K562 (cell line): ENCODE results near the gene GNS. TPM values are rescaled to one million over a fixed set of nuclear protein-coding genes. Genes with fewer than 3 reads are reported as not detected.

Experiments used
- ATAC-seq: fragments of 200-7000 bp; cut with Tn5 transposase; 3 replicates; pipeline ENCODE4 v1.9.1; 2020; ENCODE audit warnings: moderate library complexity
- BruUV-seq: library from RNA; stranded (reverse); fragments of 400-500 nt; replicated peaks from 2 replicates; lab custom pipeline; 2021; lab: Mats Ljungman, UMichigan
- CTCF ChIA-PET: fragments of 300-600 bp; formaldehyde crosslinking; extraction: SDS; loops from one replicate; lab custom pipeline; 2021; ENCODE audit warnings: low intra/inter-chr PET ratio; lab: Yijun Ruan, JAX
- POLR2A ChIA-PET: fragments of 300-600, 350-650 bp; sonication (Branson Sonifier 250); formaldehyde crosslinking; extraction: SDS; loops from one replicate; lab custom pipeline; 2021; ENCODE audit warnings: antibody characterized with exemption, inconsistent platforms; lab: Yijun Ruan, JAX
- DNase-seq, 4 experiments: peaks; one replicate each; pipeline versions ENCODE4 v3.0.0 to v3.0.0-alpha.2; 2011 to 2018; ENCODE audit warnings: low spot score in 3 of 4, mixed read lengths in 3 of 4; ENCODE audit errors: extremely low read depth in 1 of 4
- FAIRE-seq: peaks from 2 replicates; lab custom pipeline; 2011; peaks lifted over from hg19 to GRCh38; lab: Jason Lieb, UNC
- H2AFZ ChIP-seq: 2 replicates; pipeline ENCODE4 v1.6.0; 2011; ENCODE audit warnings: low read depth, low read length, control low read depth, inconsistent platforms
- H3K27ac ChIP-seq: fragments of 200-600 bp; 3 replicates; pipeline ENCODE4 v1.8.0; 2011; ENCODE audit warnings: low read depth, mild to moderate bottlenecking, control low read depth, inconsistent platforms, low read length, moderate library complexity, mixed read lengths; ENCODE audit errors: extremely low read depth
- H3K27me3 ChIP-seq, 2 experiments: fragments of 300-600 bp in 1 of 2; 2 replicates in 1 of 2; 3 replicates in 1 of 2; pipeline versions ENCODE4 v1.6.0 to v1.8.0; 2011; ENCODE audit warnings: inconsistent platforms in 2 of 2, low read length in 2 of 2, mild to moderate bottlenecking in 1 of 2, mixed read lengths in 1 of 2, moderate library complexity in 1 of 2; ENCODE audit not compliant: control insufficient read depth in 2 of 2, insufficient read depth in 2 of 2
- H3K36me3 ChIP-seq: fragments of 300-600 bp; 3 replicates; pipeline ENCODE4 v1.8.0; 2011; ENCODE audit warnings: mild to moderate bottlenecking, low read length, inconsistent platforms; ENCODE audit not compliant: control insufficient read depth, insufficient read depth
- H3K4me1 ChIP-seq, 2 experiments: fragments of 200-600 bp in 1 of 2; replicated peaks in 1 of 2; 2 replicates in 1 of 2; 3 replicates in 1 of 2; pipeline versions ENCODE4 v1.5.1 to v1.8.0; 2011; ENCODE audit warnings: inconsistent platforms in 2 of 2, low read length in 2 of 2, mild to moderate bottlenecking in 1 of 2, mixed read lengths in 1 of 2, moderate library complexity in 1 of 2; ENCODE audit not compliant: control insufficient read depth in 2 of 2, insufficient read depth in 2 of 2
- H3K4me2 ChIP-seq: 2 replicates; pipeline ENCODE4 v1.6.1; 2011; ENCODE audit warnings: low read length, control low read depth, inconsistent platforms, mixed read lengths; ENCODE audit not compliant: insufficient read depth
- H3K4me3 ChIP-seq: fragments of 200-600 bp; sonication (generic), shearing (Covaris generic); 2 replicates; pipeline ENCODE4 v1.5.1; 2016; ENCODE audit warnings: control low read depth, inconsistent platforms
- H3K79me2 ChIP-seq: fragments of 200-600 bp; 3 replicates; pipeline ENCODE4 v1.8.0; 2011; ENCODE audit warnings: low read length, inconsistent platforms; ENCODE audit not compliant: control insufficient read depth, insufficient read depth
- H3K9ac ChIP-seq, 2 experiments: 2 replicates each; pipeline versions ENCODE4 v1.6.0 to v1.6.1; 2011; ENCODE audit warnings: low read depth in 2 of 2, low read length in 2 of 2, control low read depth in 1 of 2, inconsistent platforms in 1 of 2, mild to moderate bottlenecking in 1 of 2, mixed read lengths in 1 of 2; ENCODE audit not compliant: insufficient read depth in 1 of 2
- H3K9me1 ChIP-seq: one replicate; pipeline ENCODE4 v1.6.0; 2011; ENCODE audit warnings: inconsistent platforms, mild to moderate bottlenecking, low read length, moderate library complexity; ENCODE audit not compliant: control insufficient read depth, insufficient read depth
- H3K9me3 ChIP-seq: replicated peaks from 2 replicates; pipeline ENCODE4 v1.5.1; 2011; ENCODE audit warnings: low read depth, low read length, inconsistent platforms; ENCODE audit not compliant: control insufficient read depth, insufficient read depth
- H4K20me1 ChIP-seq: replicated peaks from 2 replicates; pipeline ENCODE4 v1.6.1; 2011; ENCODE audit warnings: low read length, inconsistent platforms, mixed read lengths; ENCODE audit not compliant: control insufficient read depth, insufficient read depth
- CBX2 ChIP-seq: fragments of 200-600 bp; sonication (generic); IDR thresholded peaks from one replicate; pipeline ENCODE4 v1.6.1; 2012; ENCODE audit warnings: mild to moderate bottlenecking, low read length, inconsistent platforms; ENCODE audit not compliant: insufficient read depth, poor library complexity, severe bottlenecking
- EHMT2 ChIP-seq: fragments of 450-650 bp; IDR thresholded peaks from 2 replicates; pipeline ENCODE4 v1.6.1; 2018; ENCODE audit warnings: antibody characterized with exemption
- EP400 ChIP-seq: fragments of 450-650 bp; IDR thresholded peaks from 2 replicates; pipeline ENCODE4 v1.6.1; 2017; ENCODE audit warnings: antibody characterized with exemption, mild to moderate bottlenecking, moderate library complexity
- FOXA1 ChIP-seq: fragments of 450-650 bp; IDR thresholded peaks from 2 replicates; pipeline ENCODE4 v1.6.1; 2016; ENCODE audit warnings: mild to moderate bottlenecking, borderline replicate concordance
- NCOA1 ChIP-seq: fragments of 450-650 bp; IDR thresholded peaks from 2 replicates; pipeline ENCODE4 v1.6.1; 2016; ENCODE audit warnings: low read depth
- RBM25 ChIP-seq: fragments of 200-400 bp; formaldehyde crosslinking; IDR thresholded peaks from 2 replicates; pipeline ENCODE4 v1.6.1; 2018; ENCODE audit warnings: low read length, low read depth, moderate library complexity; ENCODE audit not compliant: severe bottlenecking
- SIX5 ChIP-seq, 2 experiments: IDR thresholded peaks; 2 replicates each; pipeline ENCODE4 v1.6.1; 2011; ENCODE audit warnings: low read length in 2 of 2, borderline replicate concordance in 1 of 2, low read depth in 1 of 2, mild to moderate bottlenecking in 1 of 2, moderate library complexity in 1 of 2; ENCODE audit not compliant: insufficient read depth in 1 of 2
- STAT6 ChIP-seq: sonication (generic); formaldehyde crosslinking; IDR thresholded peaks from 2 replicates; pipeline ENCODE4 v1.8.1; 2023; ENCODE audit warnings: mild to moderate bottlenecking, missing genetic modification reagents
- ZBTB8A ChIP-seq: fragments of 450-650 bp; IDR thresholded peaks from 2 replicates; pipeline ENCODE4 v1.6.1; 2018; ENCODE audit warnings: mild to moderate bottlenecking, moderate library complexity; ENCODE audit not compliant: partially characterized antibody
- ZEB2 ChIP-seq: fragments of 450-650 bp; IDR thresholded peaks from 2 replicates; pipeline ENCODE4 v1.6.1; 2016
- ZFP36 ChIP-seq: fragments of 150-350 bp; IDR thresholded peaks from 2 replicates; pipeline ENCODE4 v1.6.1; 2018; ENCODE audit warnings: low read length, low read depth; ENCODE audit not compliant: partially characterized antibody
- ZNF184 ChIP-seq: sonication (generic); formaldehyde crosslinking; IDR thresholded peaks from 2 replicates; pipeline ENCODE4 v1.5.0; 2020; ENCODE audit warnings: missing genetic modification reagents
- whole genome bisulfite sequencing: fragments of 100-300 bp; shearing (Covaris generic); methylation state at CpG from one replicate; pipeline ENCODE4 v1.1.6; 2016; ENCODE audit warnings: low coverage, mixed read lengths; ENCODE audit not compliant: insufficient coverage; ENCODE audit errors: missing lambda C conversion rate; 5-methylcytosine and 5-hydroxymethylcytosine counted together
- in situ Hi-C: fragments of 300-500 bp; cut with MboI; formaldehyde crosslinking; loops from 4 replicates; pipeline ENCODE4 v1.15.0; 2018; ENCODE audit warnings: inconsistent platforms, mixed read lengths
- intact Hi-C: fragments of 100-400 bp; cut with micrococcal nuclease; formaldehyde crosslinking; loops from 2 replicates; pipeline ENCODE4 v1.14.2; 2022
- polyA plus RNA-seq, 8 experiments: library from polyadenylated mRNA; depleted of rRNA in 4 of 8; stranded (reverse) in 5 of 8; unstranded in 3 of 8; fragments of >200 nt; fragmentation: Nextera tagmentation in 2 of 8; fragmentation: Illumina TruSeq in 1 of 8; extraction: Ambion mirVana in 2 of 8; extraction: Trizol in 1 of 8; gene quantifications; 2 replicates each; pipeline versions ENCODE4 v1.2.1 to v1.2.3, GENCODE V29; 2011 to 2014; ENCODE audit warnings: inconsistent platforms in 1 of 8, missing spikeins in 1 of 8
- total RNA-seq, 7 experiments: library from RNA; depleted of rRNA in 6 of 7; stranded (reverse); fragments of >200 nt in 6 of 7; fragmentation: Illumina TruSeq in 2 of 7; extraction: Trizol in 2 of 7; gene quantifications; 2 replicates each; pipeline versions ENCODE4 v1.2.1 to v1.2.3, GENCODE V29; 2011 to 2021; ENCODE audit warnings: low replicate concordance in 1 of 7
- TF ChIP-seq, protein P1 (sequence below): fragments of 450-650 bp; IDR thresholded peaks from 2 replicates; pipeline ENCODE4 v1.6.1; 2017; ENCODE audit warnings: antibody characterized with exemption, mild to moderate bottlenecking
- TF ChIP-seq, protein P2 (sequence below), 2 experiments: fragments of 200-800 bp in 1 of 2; sonication (Bioruptor generic) in 1 of 2; sonication (generic) in 1 of 2; formaldehyde crosslinking in 1 of 2; IDR thresholded peaks in 1 of 2; conservative IDR thresholded peaks in 1 of 2; 2 replicates each; pipeline versions ENCODE4 v1.5.0 to v1.6.1; 2016 to 2020; ENCODE audit warnings: missing compliant biosample characterization in 1 of 2, missing genetic modification characterization in 1 of 2, missing genetic modification reagents in 1 of 2

GNS gene
- total and polyA plus RNA-seq, 9 of the 15 experiments (the other 6 are each of a cell fraction or from before 2014, with no cell fraction given): 4.6 to 30.3 (median 18.9) TPM

DNA sequence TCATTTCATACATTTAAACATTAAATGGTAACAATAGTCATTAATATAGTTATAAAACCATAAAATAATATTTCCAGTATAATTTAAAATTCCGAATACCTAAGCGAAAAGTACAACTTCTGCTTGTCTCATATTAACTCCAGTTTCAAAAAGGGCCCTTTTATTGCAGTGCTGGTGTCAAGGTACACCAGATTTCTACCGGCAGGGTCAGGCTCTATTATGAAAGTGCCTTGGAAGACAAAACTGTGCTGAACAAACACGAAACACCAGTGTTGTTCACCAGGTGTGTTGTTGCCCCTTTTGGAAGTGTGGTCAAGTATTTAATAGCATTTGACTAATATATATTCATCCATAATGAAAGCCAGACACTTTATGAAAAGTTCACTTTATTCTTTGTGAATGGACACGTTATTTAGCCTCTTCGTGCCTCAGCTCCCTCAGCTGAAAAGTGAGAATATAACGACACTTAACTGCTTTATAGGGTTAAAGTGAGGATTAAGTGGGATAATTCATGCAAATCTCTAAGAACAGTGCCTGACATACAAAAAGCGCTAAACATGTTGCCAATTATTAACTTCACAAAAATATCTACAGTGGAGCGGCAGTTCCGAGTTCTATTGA lies 20.3 kb upstream of the GNS start:
- ChIA-PET CTCF (no interaction called here), POLR2A (interaction anchor here (0.5 to 0.6 kb wide), 2 partner anchors 17 to 25 kb away, joined by 4 read pairs; no protein-coding TSS in a partner anchor)
- H3K36me3 ChIP-seq: no peaks in the 10 kb centered on the region
- DNase-seq (no peak), ATAC-seq (no peak), FAIRE-seq (no peak)
- H2AFZ ChIP-seq: no peak overlapping the region
- no peaks in the 10 kb centered on the region for H3K79me2 ChIP-seq
- H3K27me3 ChIP-seq: peaks cover 37 to 46% of the 10 kb centered on the region in 2 experiments
- no peak overlapping the region for H3K4me3 ChIP-seq
- intact Hi-C loops: no loop called here
- H3K9me3 ChIP-seq: no peaks in the 10 kb centered on the region
- H3K9ac ChIP-seq: no peak overlapping the region
- in situ Hi-C loops: no loop called here
- H4K20me1 ChIP-seq: no peaks in the 10 kb centered on the region
- no TSS peak for BruUV-seq
- 14% methylated on average over 10 of the region's 10 CpGs for WGBS
- H3K4me2 ChIP-seq: no peak overlapping the region
- no peak overlapping the region for H3K27ac ChIP-seq
- H3K9me1 ChIP-seq: no peaks in the 10 kb centered on the region
- H3K4me1 ChIP-seq: peaks cover 0 to 13% of the 10 kb centered on the region in 2 experiments; a peak in 2 of 5 replicates
- no peak for TF ChIP-seq ZNF184 (CRISPR knock-in tag)
- TF ChIP-seq, protein P1, sequence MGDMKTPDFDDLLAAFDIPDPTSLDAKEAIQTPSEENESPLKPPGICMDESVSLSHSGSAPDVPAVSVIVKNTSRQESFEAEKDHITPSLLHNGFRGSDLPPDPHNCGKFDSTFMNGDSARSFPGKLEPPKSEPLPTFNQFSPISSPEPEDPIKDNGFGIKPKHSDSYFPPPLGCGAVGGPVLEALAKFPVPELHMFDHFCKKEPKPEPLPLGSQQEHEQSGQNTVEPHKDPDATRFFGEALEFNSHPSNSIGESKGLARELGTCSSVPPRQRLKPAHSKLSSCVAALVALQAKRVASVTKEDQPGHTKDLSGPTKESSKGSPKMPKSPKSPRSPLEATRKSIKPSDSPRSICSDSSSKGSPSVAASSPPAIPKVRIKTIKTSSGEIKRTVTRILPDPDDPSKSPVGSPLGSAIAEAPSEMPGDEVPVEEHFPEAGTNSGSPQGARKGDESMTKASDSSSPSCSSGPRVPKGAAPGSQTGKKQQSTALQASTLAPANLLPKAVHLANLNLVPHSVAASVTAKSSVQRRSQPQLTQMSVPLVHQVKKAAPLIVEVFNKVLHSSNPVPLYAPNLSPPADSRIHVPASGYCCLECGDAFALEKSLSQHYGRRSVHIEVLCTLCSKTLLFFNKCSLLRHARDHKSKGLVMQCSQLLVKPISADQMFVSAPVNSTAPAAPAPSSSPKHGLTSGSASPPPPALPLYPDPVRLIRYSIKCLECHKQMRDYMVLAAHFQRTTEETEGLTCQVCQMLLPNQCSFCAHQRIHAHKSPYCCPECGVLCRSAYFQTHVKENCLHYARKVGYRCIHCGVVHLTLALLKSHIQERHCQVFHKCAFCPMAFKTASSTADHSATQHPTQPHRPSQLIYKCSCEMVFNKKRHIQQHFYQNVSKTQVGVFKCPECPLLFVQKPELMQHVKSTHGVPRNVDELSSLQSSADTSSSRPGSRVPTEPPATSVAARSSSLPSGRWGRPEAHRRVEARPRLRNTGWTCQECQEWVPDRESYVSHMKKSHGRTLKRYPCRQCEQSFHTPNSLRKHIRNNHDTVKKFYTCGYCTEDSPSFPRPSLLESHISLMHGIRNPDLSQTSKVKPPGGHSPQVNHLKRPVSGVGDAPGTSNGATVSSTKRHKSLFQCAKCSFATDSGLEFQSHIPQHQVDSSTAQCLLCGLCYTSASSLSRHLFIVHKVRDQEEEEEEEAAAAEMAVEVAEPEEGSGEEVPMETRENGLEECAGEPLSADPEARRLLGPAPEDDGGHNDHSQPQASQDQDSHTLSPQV: no peak
- no peak for TF ChIP-seq NCOA1
- TF ChIP-seq CBX2: peak; percentile 78
- TF ChIP-seq RBM25: no peak
- no peak for TF ChIP-seq STAT6 (CRISPR knock-in tag)
- no peak for TF ChIP-seq ZEB2
- no peak for TF ChIP-seq ZBTB8A
- TF ChIP-seq FOXA1: no peak
- no peak for TF ChIP-seq SIX5 (IDR thresholded peaks at IDR 0.05; ENCODE audit: borderline replicate concordance in 1 of 2, insufficient read depth in 1 of 2, low read depth in 1 of 2, low read length in 2 of 2)
- TF ChIP-seq ZFP36: peak; percentile 2
- no peak for TF ChIP-seq EHMT2
- TF ChIP-seq, protein P2, sequence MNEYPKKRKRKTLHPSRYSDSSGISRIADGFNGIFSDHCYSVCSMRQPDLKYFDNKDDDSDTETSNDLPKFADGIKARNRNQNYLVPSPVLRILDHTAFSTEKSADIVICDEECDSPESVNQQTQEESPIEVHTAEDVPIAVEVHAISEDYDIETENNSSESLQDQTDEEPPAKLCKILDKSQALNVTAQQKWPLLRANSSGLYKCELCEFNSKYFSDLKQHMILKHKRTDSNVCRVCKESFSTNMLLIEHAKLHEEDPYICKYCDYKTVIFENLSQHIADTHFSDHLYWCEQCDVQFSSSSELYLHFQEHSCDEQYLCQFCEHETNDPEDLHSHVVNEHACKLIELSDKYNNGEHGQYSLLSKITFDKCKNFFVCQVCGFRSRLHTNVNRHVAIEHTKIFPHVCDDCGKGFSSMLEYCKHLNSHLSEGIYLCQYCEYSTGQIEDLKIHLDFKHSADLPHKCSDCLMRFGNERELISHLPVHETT (CRISPR knock-in tag; conservative IDR thresholded peaks at IDR 0.05 in 1 of 2, IDR thresholded peaks at IDR 0.05 in 1 of 2): no peak
- no peak for TF ChIP-seq EP400
